DMS 273 treated with DMSO at 0.1 percent for 48 hours (cell line): ENCODE results near the gene ZGPAT.
"Not testable (repeated sequence)": the region's sequence is repeated elsewhere in the genome, so short reads cannot be mapped to it uniquely, and the experiment has no call there.

Experiments
- DNase-seq: peaks from one replicate; lab custom pipeline; 2025; lab: John Stamatoyannopoulos, UW

ZGPAT gene

DNA sequence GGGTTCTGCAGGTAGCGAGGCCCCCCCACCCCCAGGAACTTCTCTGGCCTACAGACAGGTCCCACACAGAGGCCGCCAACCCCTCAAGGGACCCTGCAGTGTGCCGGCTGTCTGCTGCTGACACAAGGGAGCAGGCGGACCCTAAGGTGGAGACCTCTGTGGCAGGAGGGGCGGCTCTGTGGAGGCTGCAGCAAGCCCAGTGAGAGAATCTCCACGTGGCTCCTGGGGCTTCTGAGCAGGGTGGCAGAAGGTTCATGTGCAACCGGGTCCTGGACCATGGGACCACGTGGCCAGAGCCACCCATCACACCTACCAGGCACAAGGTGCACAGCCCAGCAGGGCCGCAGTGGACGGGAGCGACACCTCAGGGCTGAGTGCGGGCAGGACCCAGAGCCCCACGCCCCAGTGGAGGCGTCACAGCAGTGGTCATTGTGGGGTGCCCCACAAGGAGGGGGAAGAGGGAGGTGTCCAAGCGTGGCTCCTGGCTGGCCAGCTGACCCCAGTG is 4.3 kb upstream of the ZGPAT start:
- DNase-seq = no peak

DNA sequence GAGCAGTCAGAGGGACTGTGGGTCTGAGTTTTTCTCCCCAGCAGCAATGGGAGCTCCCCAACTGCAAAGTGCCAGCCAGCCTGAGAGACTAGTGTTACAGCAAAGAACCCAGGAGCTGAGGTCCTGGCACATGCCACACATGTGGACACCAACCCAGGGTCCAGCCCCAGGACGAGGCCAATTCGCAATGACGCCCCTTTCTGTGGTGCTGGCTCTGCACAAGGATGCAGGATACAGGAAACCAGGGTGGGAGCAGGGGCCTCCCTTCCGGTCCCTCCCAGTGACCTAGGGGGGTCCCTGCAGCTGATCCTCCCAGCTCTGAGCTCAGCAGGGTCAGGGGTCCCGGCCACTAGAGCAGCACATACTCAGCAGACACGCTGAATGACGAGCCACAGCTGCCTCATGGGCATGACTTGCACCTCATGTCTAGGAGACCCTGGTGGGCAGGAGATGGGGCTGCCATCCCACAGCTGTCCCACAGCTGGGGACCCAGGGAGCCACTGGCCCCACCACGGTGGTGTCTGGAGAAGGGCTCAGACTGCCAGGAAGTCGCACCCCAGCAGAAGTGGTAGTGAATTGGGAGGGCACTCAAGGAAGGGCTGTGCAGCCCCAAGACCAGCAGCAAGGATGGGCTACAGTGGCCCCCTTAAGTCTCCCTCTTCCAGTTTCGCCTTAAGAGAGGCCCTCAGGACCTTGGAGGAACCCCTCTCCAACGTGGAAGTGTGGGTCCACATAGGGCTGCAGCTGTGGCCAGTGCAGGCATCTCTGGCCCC is 3.7 kb upstream of the ZGPAT start:
- DNase-seq = no peak

DNA sequence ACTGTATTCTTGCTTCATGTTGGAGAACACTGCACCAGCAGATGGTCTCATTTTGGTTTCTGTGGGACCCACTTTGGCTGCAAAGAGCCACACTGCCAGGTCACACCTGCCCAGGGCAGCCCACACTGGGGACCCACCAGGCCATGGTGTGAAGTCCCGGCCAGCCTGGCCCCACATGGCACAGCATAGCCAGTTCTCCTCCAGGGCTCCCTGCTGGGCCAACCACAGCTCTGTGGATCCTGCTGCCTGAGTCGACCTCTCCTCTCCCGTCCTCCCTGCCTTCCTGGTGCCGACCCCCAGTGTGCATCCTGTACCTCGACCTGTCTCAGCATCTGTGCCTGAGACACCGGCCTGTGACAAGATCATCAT is 3.1 kb upstream of the ZGPAT start:
- DNase-seq = no peak

DNA sequence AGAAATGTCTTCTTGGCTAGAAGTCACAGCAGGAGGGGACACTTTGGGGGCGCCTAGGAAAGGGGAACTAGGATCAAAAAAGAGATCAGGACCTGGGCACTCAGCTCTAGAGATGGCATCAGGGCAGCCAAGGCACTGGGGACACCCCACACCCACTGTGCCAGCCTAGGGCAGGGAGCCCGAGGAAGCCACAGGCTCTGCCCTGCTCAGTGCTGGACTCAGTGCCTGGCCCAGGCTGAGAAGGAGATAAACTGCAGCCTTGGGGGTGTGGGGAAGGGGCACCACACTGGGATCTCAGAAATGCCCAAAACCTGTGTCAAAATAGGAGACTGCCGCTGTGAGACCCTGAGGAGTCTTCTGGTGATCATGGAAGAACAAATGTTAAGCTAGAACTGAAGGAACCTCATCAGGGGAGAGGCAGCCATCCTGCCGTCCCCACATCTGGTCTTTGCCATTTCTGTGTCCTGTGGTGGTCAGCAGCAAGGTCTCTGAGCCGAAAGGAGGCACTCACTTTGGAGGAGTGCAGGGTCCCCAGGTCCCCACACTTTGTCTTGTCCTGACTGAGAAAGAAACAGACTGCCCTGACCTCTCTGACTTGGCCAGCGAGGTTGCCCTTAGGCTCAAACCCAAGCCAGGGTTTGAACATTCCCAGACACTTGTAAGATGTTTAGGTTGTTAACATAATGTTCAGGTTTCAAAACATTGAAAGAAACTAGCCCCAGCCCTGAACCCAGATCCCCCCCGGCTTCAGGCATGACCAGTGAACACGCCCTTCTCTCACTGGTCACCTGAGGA is 2.4 kb upstream of the ZGPAT start:
- no peak for DNase-seq

DNA sequence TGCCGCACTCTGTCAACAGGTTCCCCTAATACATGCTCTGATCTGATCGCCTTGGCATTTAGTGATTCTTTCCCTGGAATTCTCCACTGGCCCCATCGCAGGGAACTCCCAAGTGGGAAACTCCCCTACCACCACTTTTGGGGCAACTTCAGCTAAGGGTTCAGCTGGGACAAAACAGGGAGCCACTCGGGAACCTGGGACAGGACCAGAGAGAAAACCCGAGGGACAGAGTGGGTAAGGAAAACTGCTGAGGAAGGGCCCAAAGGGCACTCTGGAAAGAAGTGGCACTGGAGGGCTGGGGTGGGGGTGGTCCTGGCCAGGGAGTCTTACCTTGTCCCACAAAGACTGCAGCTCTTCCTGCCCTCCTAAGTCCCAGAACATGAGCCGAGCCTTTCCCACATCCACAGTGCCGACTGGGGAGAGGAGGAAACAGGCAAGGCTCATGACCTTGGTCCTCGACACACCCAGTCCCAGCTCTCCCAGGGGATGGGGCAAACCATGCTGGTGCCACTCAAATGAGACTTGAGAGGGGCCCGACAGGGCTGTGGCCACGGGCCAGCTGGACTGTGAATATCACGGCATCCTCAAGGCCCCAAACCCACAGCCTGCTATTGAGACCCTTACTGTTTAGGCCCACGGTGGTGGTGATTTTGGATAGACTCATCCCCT is 1.7 kb upstream of the ZGPAT start:
- DNase-seq = no peak

DNA sequence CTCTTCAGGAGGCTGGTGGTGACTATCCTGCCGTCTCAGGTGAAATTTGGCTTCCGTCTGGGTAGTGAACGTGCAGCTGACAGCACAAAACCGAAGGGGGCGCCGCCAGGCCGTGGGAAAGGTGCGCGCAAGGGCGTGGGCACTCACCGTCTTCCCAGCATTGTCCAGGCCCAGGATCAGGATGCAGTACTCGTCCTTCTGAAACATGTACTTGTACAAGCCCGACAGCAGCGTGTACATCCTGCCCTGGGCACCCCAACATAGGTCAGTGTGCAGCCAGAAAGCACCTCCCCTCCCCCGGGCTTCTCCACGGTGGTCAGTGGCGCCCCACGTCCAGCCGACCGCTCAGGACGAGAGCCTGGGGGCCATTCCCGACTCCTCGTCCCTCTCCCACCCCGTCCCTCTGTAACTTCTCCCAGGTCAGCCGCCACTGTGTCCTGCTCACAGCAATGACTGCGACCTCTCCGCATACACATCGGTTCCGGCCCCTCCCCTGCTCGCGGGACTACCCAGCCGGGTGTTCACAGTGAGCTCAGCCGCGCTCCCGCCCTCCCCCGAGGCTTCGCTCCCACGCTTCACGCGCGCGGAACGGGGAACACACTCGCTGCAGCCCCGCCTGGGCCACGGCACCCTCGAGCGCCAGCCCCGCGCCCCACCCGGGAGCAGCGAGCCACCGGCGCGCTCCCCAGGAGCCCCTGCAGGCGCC is 834 bp upstream of the ZGPAT start:
- peak; percentile 8 for DNase-seq

DNA sequence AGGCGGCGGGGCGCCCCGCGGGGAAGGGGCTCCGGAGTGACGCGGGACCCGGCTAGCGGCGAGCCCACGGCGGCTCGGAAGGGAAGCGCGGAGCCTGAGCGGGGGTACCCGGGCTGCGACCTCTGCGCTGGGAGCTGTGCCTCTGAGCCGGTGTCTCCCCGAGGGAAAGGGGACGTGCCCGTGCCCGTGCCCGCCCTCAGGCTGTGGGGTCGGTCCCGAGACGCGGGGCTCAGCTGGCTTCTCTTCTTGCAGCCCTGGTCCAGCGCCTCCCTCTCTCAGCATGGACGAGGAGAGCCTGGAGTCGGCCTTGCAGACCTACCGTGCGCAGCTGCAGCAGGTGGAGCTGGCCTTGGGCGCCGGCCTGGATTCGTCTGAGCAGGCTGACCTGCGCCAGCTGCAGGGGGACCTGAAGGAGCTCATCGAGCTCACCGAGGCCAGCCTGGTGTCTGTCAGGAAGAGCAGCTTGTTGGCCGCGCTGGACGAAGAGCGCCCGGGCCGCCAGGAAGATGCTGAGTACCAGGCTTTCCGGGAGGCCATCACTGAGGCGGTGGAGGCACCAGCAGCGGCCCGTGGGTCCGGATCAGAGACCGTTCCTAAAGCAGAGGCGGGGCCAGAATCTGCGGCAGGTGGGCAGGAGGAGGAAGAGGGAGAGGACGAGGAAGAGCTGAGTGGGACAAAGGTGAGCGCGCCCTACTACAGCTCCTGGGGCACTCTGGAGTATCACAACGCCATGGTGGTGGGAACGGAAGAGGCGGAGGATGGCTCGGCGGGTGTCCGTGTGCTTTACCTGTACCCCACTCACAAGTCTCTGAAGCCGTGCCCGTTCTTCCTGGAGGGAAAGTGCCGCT is 686 bp downstream of the ZGPAT start:
- DNase-seq = no peak

DNA sequence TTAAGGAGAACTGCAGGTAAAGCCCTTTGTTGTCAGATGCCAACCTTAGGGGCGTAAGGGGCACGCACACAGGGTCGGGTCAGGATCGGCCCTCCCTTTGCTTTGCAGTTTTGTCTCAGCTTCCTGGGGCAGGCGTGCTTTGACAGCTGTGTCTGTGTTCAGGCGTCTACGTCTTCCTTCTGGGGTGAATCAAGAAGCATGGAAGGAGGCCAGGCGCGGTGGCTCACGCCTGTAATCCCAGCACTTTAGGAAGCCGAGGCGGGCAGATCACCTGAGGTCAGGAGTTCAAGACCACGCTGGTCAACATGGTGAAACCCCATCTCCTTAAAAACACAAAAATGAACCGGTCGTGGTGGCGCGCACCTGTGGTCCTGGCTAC is 1.3 kb downstream of the ZGPAT start:
- no peak for DNase-seq

DNA sequence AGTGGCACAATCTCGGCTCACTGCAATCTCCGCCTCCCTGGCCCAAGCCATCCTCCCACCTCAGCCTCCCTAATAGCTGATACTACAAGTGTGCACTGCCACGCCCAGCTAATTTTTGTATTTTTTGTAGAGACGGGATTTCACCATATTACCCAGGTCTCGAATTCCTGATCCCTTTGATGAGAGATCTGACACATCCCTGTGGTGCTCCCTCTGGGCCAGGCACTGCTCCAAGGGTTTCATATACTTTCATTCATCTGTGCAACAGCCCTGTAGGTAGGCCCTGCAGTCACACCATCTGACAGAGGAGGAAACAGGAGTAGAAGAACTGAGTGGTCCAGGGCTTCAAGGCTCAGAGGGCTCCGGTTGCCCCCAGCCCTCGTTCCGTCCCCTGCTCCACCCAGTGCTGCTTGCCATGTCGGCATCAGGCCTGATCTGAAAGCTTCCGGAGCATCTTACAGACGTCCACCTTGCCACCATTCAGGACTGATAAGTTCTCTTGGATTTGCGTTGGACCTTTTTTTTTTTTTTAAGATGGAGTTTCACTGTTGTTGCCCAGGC is 3.3 kb downstream of the ZGPAT start:
- no peak for DNase-seq

DNA sequence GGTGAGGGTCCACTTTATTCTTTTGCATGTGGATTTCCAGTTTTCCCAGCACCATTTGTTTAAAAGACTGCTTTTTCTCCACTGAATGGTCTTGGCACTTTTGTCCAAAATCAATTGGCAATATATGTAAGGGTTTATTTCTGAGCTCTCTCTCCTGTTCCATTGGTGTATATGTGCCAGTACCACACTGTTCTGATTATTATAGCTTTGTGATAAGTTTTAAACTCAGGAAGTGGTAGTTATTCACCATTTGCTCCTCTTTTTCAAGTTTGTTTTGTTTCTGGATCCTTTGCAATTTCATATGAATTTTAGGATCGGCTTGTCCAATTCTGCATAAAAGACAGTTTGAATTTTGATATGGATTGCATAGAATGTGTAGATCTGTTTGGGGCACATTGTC is 4.4 kb downstream of the ZGPAT start:
- no peak for DNase-seq

DNA sequence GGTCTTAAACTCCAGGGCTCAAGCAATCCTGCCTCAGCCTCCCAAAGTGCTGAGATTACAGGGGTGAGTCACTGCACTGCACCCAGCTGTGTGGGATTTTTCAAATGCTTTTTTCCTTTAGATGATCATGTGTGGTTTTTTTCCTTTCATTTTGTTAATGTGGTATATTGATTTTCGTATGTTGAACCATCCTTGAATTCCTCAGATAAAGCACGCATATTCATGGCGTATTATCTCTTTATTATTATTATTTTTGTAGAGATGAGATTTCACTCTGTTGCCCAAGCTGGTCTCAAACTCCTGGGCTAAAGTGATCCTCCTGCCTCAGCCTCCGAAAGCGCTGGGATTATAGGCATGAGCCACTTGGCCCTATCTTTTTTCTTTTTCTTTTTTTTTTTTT is 7.0 kb downstream of the ZGPAT start:
- DNase-seq = no peak

DNA sequence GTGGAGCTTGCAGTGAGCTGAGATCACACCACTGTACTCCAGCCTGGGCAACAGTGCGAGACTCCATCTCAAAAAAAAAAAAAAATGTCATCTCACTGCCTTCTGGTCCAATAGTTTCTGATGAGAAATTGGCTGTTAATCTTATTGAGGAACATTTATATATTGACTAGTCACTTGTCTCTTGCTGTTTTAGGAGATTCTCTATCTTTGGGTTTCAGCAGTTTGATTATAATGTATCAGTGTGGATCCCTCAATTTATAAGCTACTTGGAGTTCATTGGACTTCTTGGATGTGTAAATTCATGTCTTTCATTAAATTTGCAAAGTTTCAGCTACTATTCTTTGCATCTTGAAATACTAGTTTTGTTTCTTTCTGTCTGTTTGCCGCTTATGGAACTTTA is 11.2 kb downstream of the ZGPAT start:
- DNase-seq = no peak

DNA sequence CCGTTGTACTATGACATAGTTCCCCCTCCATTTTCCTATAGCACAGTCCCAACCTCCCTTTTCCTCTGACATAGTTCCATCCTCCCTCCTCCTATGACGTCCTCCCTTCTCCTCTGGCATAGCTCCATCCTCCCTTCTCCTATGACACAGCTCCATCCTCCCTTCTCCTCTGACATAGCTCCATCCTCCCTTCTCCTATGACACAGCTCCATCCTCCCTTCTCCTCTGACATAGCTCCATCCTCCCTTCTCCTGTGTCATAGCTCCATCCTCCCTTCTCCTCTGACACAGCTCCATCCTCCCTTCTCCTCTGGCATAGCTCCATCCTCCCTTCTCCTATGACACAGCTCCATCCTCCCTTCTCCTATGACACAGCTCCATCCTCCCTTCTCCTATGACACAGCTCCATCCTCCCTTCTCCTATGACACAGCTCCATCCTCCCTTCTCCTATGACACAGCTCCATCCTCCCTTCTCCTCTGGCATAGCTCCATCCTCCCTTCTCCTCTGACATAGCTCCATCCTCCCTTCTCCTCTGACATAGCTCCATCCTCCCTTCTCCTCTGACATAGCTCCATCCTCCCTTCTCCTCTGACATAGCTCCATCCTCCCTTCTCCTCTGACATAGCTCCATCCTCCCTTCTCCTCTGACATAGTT is 15.3 kb downstream of the ZGPAT start:
- not testable (repeated sequence) for DNase-seq

DNA sequence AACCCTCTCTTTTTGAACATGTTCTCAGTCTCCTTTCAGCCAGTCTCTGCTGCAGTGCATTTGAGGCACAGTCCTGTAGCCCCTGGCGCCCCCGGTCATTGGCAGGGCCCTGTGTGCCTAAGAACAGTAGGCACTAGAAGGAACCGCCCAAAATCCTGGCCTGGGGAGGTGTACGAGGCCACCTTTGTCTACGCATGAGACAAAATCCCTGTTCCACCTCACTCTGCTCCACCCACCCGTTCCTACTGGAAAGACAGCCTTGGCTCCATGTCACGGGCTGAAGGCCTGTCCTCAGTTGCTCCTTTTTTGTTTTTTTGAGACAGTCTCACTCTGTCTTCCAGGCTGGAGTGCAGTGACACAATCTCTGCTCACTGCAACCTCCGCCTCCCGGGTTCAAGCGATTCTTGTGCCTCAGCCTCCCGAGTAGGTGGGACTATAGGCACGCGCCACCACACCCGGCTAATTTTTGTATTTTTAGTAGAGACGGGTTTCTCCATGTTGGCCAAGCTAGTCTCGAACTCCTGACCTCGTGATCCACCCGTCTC is 22.4 kb downstream of the ZGPAT start:
- DNase-seq = not testable (repeated sequence)

DNA sequence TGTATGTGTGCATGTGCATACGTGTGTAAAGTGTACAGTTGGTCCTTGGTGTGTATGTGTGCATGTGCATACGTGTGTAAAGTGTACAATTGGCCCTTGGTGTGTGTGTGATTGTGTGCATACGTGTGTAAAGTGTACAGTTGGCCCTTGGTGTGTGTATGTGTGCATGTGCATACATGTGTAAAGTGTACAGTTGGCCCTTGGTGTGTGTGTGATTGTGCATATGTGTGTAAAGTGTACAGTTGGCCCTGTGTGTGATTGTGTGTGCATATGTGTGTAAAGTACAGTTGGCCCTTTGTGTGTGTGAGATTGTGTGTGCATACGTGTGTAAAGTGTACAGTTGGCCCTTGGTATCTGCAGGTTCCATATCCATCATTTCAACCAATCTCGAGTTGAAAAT is 23.6 kb downstream of the ZGPAT start:
- no peak for DNase-seq

DNA sequence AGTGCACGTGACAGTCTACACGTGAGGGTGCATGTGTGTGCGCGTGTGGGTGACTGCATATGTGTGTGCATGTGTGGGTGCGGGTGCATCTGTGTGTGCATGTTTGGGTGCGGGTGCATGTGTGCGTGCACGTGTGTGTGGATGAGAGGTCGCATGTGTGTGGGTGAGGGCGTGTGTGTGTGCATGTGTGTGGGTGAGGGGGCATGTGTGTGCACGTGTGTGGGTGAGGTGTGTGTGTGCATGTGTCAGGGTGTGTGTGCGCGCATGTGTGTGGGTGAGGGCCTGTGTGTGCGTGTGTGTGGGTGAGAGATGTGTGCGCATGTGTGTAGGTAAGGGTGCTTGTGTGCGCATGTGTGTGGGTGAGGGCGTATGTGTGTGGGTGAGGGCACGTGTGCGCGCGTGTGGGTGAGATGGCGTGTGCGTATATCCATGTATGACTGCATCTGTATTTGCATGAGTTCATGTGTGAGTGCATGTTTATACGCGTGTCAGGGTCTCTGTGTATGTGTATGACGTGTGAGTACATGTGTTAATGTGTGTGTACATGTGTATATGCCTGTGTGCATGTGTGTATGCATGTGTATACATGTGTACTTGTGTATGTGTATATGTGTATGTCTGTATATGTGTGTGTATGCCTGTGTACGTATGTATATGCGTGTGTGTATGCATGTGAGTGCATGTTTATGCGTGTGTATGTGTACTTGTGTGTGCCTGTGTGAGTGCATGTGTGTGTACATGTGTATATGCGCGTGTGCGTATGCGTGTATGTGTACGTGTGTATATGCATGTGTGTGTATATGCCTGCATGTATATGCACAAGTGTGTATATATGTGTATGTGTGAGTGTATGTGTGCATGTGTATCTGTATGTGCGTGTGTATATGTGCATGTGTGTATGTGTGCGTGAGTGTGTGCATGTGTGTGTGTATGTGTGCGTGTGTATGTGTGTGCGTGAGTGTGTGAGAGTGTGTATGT is 24.6 kb downstream of the ZGPAT start:
- no peak for DNase-seq

DNA sequence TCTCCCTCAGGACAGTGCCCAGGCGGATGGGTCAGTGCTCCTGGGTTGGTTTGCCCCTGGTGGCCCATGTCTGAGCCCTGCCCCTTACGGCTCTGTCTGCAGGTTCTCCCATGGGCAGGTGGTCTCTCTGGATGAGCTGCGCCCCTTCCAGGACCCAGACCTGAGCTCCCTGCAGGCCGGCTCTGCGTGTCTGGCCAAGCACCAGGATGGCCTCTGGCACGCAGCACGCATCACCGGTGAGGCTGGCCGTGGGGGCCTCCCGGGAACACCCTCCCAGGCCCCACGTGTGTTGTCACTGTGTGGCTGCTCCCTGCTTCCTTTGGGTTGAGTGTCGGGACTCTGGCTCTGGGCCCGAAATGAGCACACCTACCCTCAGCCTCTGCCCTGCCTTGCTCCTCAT is 25.3 kb downstream of the ZGPAT start:
- DNase-seq = no peak

DNA sequence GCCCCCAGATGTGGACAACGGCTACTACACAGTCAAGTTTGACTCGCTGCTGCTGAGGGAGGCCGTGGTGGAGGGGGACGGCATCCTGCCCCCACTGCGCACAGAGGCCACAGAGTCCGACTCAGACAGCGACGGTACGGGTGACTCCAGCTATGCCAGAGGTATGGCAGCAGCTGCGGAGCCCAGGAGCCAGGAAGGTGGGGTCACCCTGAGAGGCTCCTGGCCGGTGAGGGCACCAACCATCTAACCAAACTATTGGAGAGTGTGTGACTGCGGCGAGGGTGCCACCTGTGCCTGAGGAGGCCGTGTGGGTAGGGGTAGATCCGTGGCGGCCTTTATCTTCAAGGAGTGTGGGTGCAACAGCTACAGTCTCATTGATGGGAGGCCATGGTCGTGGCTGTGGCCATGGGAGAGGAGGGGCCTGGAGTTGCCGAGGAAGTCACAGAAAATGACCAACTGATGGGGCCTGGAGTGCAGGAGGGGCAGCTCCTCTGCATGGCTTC is 25.8 kb downstream of the ZGPAT start:
- no peak for DNase-seq
